Ovary (tissue), 9 donors: Measurements from ENCODE around the gene OR13C5. TPM values are rescaled to one million over a fixed set of nuclear protein-coding genes. Genes with fewer than 3 reads are reported as not detected.
"Not testable (repeated sequence)": the region's sequence is repeated elsewhere in the genome, so short reads cannot be mapped to it uniquely, and the experiment has no call there.

Source experiments
- DNase-seq, 5 donors: peaks; one replicate each; pipeline ENCODE4 v3.0.0-alpha.2; 2019 to 2020
- H3K27ac ChIP-seq, 2 donors: fragments of 200-600 bp; one replicate each; pipeline versions ENCODE4 v1.5.1 to v1.8.0; 2019 to 2022
- H3K27me3 ChIP-seq: fragments of 200-600 bp; one replicate; pipeline ENCODE4 v1.8.0; 2022
- H3K36me3 ChIP-seq: fragments of 200-600 bp; sonication (generic); one replicate; pipeline ENCODE4 v1.5.1; 2019
- H3K4me1 ChIP-seq: one replicate; pipeline ENCODE4 v1.8.1; 2013; ENCODE audit warnings: mild to moderate bottlenecking, moderate library complexity; ENCODE audit not compliant: insufficient read depth
- H3K4me3 ChIP-seq: fragments of 200-600 bp; sonication (generic); one replicate; pipeline ENCODE4 v1.5.1; 2017
- H3K9me3 ChIP-seq, 2 donors: fragments of 200-600 bp in 1 of 2; sonication (generic) in 1 of 2; one replicate each; pipeline versions ENCODE4 v1.5.1 to v1.8.1; 2013 to 2019; ENCODE audit warnings: mild to moderate bottlenecking in 1 of 2, moderate library complexity in 1 of 2
- CTCF ChIP-seq, 3 donors: fragments of 450-650 bp in 2 of 3; fragments of 200-600 bp in 1 of 3; IDR thresholded peaks; one replicate each; pipeline versions ENCODE4 v1.5.1 to v1.8.0; 2016 to 2022; ENCODE audit warnings: antibody characterized with exemption in 3 of 3, mild to moderate bottlenecking in 1 of 3
- EP300 ChIP-seq: sonication (generic); formaldehyde crosslinking; IDR thresholded peaks from one replicate; pipeline ENCODE4 v1.6.1; 2017; ENCODE audit warnings: antibody characterized with exemption
- POLR2A ChIP-seq: fragments of 450-650 bp; IDR thresholded peaks from one replicate; pipeline ENCODE4 v1.6.1; 2017; ENCODE audit warnings: antibody characterized with exemption, mild to moderate bottlenecking, moderate library complexity
- WGBS, 3 donors: extraction: QIAGEN DNeasy Blood & Tissue Kit in 1 of 3; methylation state at CpG; one replicate each; pipeline versions ENCODE4 v1.1.5 to v1.1.7; 2013 to 2017; 5-methylcytosine and 5-hydroxymethylcytosine counted together
- intact Hi-C, 4 donors: fragments of 100-400 bp; cut with DNase I; formaldehyde crosslinking; loops; one replicate each; pipeline versions ENCODE4 v1.11.0 to v1.15.1; 2022 to 2023
- polyA plus RNA-seq, 2 donors: library from polyadenylated mRNA; stranded (reverse); fragments of 200-250 nt in 1 of 2; fragments of 350-450 nt in 1 of 2; fragmentation: Illumina TruSeq in 1 of 2; extraction: RNeasy Lipid Tissue Mini Kit (QIAGEN cat#74804) in 1 of 2; gene quantifications; one replicate each; pipeline ENCODE4 v1.2.3, GENCODE V29; 2013 to 2014
- total RNA-seq, 7 donors: library from RNA; depleted of rRNA in 2 of 7; stranded (reverse); fragments of >200 nt in 2 of 7; fragmentation: NEBNext Ultra II Directional in 3 of 7; extraction: Animal tissue kit (Norgen Biotek cat#: 25700) in 3 of 7; gene quantifications; one replicate each; pipeline versions ENCODE4 v1.1.0 to v1.2.4, GENCODE V29; 2016 to 2023
- donor health status: DM: no; HTN: no; CAD: no; lungs with moderate emphysema.
- donor health status: DM: no; HTN: no; CAD: no.
- donor health status: Bipolar disorder and iron deficiency.
- donor health status: DM: yes; HTN: yes; CAD: no.
- donor health status: DM: no; HTN: no; CAD: no.
- donor health status: DM: yes; HTN: yes; CAD: no.

Gene OR13C5
- total and polyA plus RNA-seq, 9 donors = not detected

GRCh38 chr9:104604801-104605200 is 5.6 kb upstream of the OR13C5 start:
- WGBS, 3 donors = 76 to 79% (median 78%) methylated on average over 3 of the region's 3 CpGs
- intact Hi-C loops = no loop called here
- DNase-seq = no peak

GRCh38 chr9:104598749-104599148 is 464 bp downstream of the OR13C5 start:
- H3K4me3 ChIP-seq, intact Hi-C loops, H3K36me3 ChIP-seq, H3K4me1 ChIP-seq, H3K9me3 ChIP-seq, DNase-seq, H3K27me3 ChIP-seq, H3K27ac ChIP-seq: not testable (repeated sequence)
- WGBS, 3 donors = 45 to 70% (median 61%) methylated on average over 2 to 3 of the region's 3 CpGs

More at GRCh38 chr9:104604801-104605200, 5.6 kb upstream of the OR13C5 start:
- H3K4me1 ChIP-seq = no peaks in the 10 kb centered on the region
- H3K27me3 ChIP-seq = no peaks in the 10 kb centered on the region
- H3K4me3 ChIP-seq = no peak overlapping the region
- no peaks in the 10 kb centered on the region for H3K9me3 ChIP-seq
- TF ChIP-seq POLR2A (no peak), EP300 (no peak), CTCF (IDR thresholded peaks at IDR 0.05) (no peak)
- no peaks in the 10 kb centered on the region for H3K36me3 ChIP-seq
- no peak overlapping the region for H3K27ac ChIP-seq

GRCh38 chr9:104589626-104590025 is 9.6 kb downstream of the OR13C5 start:
- H3K4me3 ChIP-seq = no peak overlapping the region
- intact Hi-C loops = no loop called here
- TF ChIP-seq POLR2A (no peak), EP300 (no peak), CTCF (IDR thresholded peaks at IDR 0.05) (no peak)
- no peaks in the 10 kb centered on the region for H3K9me3 ChIP-seq
- no peaks in the 10 kb centered on the region for H3K27me3 ChIP-seq
- no peaks in the 10 kb centered on the region for H3K36me3 ChIP-seq
- no peak overlapping the region for H3K27ac ChIP-seq
- H3K4me1 ChIP-seq = no peaks in the 10 kb centered on the region
- DNase-seq = no peak
- 3 to 34% (median 21%) methylated on average over 1 of the region's 1 CpG for WGBS, 3 donors

GRCh38 chr9:104586496-104587180 is 12.6 kb downstream of the OR13C5 start:
- DNase-seq = no peak
- WGBS, 3 donors = 0 to 87% (median 68%) methylated on average over 1 of the region's 1 CpG
- Histone ChIP-seq H3K27ac (no peak overlapping the region), H3K27me3 (no peaks in the 10 kb centered on the region), H3K9me3 (no peaks in the 10 kb centered on the region), H3K4me1 (no peaks in the 10 kb centered on the region), H3K36me3 (no peaks in the 10 kb centered on the region), H3K4me3 (no peak overlapping the region)
- TF ChIP-seq POLR2A (no peak), EP300 (no peak), CTCF (IDR thresholded peaks at IDR 0.05) (no peak)
- intact Hi-C loops = no loop called here

- no peak overlapping the region for H3K4me3 ChIP-seq
- H3K4me1 ChIP-seq = no peaks in the 10 kb centered on the region
- no peaks in the 10 kb centered on the region for H3K9me3 ChIP-seq
- WGBS, 3 donors = 79 to 92% (median 88%) methylated on average over 1 of the region's 1 CpG
- intact Hi-C loops = no loop called here
- no peak overlapping the region for H3K27ac ChIP-seq
- H3K27me3 ChIP-seq = no peaks in the 10 kb centered on the region
- TF ChIP-seq CTCF (IDR thresholded peaks at IDR 0.05) (no peak), EP300 (no peak), POLR2A (no peak)
- no peak for DNase-seq
- no peaks in the 10 kb centered on the region for H3K36me3 ChIP-seq
Observed at GRCh38 chr9:104580562-104580961, 18.7 kb downstream of the OR13C5 start.
